Stimulated activated naive B cell treated with anti-CD40 and anti-IgM and Interleukin-4, amounts not matched to agents 10 μg/mL and 1 μg/mL and 100 μg/mL, for 72 hours (primary cell): ENCODE data around the gene CDC42SE1.

Experiments used
- ATAC-seq, 2 donors: fragments of 150-1000 bp; cut with Tn5 transposase; replicated peaks; 2 replicates each; pipeline ENCODE4 v1.10.0; 2021; ENCODE audit warnings: moderate library complexity in 1 of 2
- DNase-seq: peaks from one replicate; pipeline ENCODE4 v3.0.0; 2021
- H3K27ac Mint-ChIP-seq: one replicate; pipeline ENCODE4 v1.8.0; 2022; ENCODE audit warnings: mild to moderate bottlenecking, mixed read lengths
- H3K27me3 Mint-ChIP-seq, 2 donors: one replicate each; pipeline ENCODE4 v1.8.0; 2022; ENCODE audit warnings: mixed read lengths in 2 of 2
- H3K36me3 Mint-ChIP-seq, 2 donors: one replicate each; pipeline ENCODE4 v1.8.0; 2022; ENCODE audit warnings: mixed read lengths in 2 of 2, mild to moderate bottlenecking in 1 of 2
- H3K4me1 Mint-ChIP-seq, 2 donors: one replicate each; pipeline ENCODE4 v1.8.0; 2022; ENCODE audit warnings: mixed read lengths in 2 of 2, mild to moderate bottlenecking in 1 of 2
- H3K4me3 Mint-ChIP-seq, 2 donors: one replicate each; pipeline ENCODE4 v1.8.0; 2022; ENCODE audit warnings: mild to moderate bottlenecking in 2 of 2, mixed read lengths in 2 of 2, moderate library complexity in 1 of 2
- H3K9me3 Mint-ChIP-seq, 2 donors: one replicate each; pipeline ENCODE4 v1.8.0; 2022; ENCODE audit warnings: mixed read lengths in 2 of 2, mild to moderate bottlenecking in 1 of 2

The CDC42SE1 gene

GRCh38 chr1:151043163-151043562 is 16.3 kb downstream of the CDC42SE1 start:
- H3K27ac Mint-ChIP-seq = no peak overlapping the region
- ATAC-seq = no peak
- H3K4me1 Mint-ChIP-seq = peaks cover 9 to 16% of the 10 kb centered on the region in 2 donors
- H3K4me3 Mint-ChIP-seq = no peak overlapping the region
- no peaks in the 10 kb centered on the region for H3K9me3 Mint-ChIP-seq
- no peak for DNase-seq
- peaks cover 7 to 17% of the 10 kb centered on the region in 2 donors for H3K36me3 Mint-ChIP-seq
- H3K27me3 Mint-ChIP-seq = no peaks in the 10 kb centered on the region

GRCh38 chr1:151039521-151039920 is 19.9 kb downstream of the CDC42SE1 start:
- Mint-ChIP-seq H3K4me3 (no peak overlapping the region), H3K4me1 (no peaks in the 10 kb centered on the region)
- no peak for DNase-seq

DNA sequence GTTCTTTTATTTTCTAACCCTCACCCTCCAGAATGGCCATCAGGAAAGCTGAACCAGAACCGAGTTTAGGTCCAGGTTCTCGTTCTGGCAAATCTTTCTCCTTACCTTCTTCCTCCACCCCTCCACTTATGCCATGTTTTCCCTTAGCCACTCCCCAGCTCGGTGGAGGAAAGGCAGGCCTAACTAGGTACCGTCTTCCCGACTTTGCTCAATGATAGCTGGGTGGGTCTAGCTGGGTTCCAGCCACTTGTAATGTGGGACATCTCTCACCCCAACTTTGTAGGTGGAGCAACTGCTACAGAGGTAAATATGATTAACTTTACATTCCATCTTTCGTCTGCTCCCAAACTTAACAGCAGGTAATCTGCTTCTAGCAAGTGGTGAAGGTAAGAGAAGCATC is 22.4 kb downstream of the CDC42SE1 start:
- Mint-ChIP-seq H3K9me3 (no peaks in the 10 kb centered on the region), H3K4me1 (no peaks in the 10 kb centered on the region), H3K4me3 (no peak overlapping the region), H3K27ac (no peak overlapping the region), H3K36me3 (peaks cover 15 to 31% of the 10 kb centered on the region in 2 donors), H3K27me3 (no peaks in the 10 kb centered on the region)
- ATAC-seq = no peak
- DNase-seq = no peak

More at GRCh38 chr1:151039521-151039920, 19.9 kb downstream of the CDC42SE1 start:
- ATAC-seq = no peak
- H3K27ac Mint-ChIP-seq = no peak overlapping the region
- no peaks in the 10 kb centered on the region for H3K27me3 Mint-ChIP-seq
- H3K36me3 Mint-ChIP-seq = peaks cover 16 to 31% of the 10 kb centered on the region in 2 donors
- H3K9me3 Mint-ChIP-seq = no peaks in the 10 kb centered on the region

DNA sequence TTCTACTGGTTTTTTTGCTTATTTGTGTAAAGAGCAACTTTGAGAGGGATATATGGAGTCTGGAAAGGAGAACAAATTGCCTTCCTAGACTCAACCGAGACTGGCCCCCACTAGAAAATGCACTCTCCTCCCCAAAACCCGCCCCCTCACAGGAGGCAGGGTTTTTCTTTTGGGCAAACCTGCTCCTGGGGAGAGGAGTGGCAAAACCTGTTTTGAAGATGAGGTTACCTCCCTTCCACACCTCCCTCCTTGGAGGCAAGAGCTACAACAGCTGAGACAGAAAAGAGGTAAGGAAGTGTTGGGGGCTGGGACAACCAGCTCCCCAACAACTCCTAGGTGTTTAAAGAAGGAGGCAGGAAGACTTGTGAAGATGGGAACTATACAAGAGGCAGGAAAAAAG is 23.1 kb downstream of the CDC42SE1 start, which contains the start of gene BNIPL:
BNIPL (plus strand) TSS at position 231 of the 400 bp plus-strand sequence; CDS start at position 371, 140 bp downstream.
- DNase-seq = no peak
- peaks cover 15 to 33% of the 10 kb centered on the region in 2 donors for H3K36me3 Mint-ChIP-seq
- H3K4me1 Mint-ChIP-seq = no peaks in the 10 kb centered on the region
- H3K9me3 Mint-ChIP-seq = no peaks in the 10 kb centered on the region
- peak within 1 kb of the TSS; percentile 4 for H3K27ac Mint-ChIP-seq
- ATAC-seq = no peak
- no peaks in the 10 kb centered on the region for H3K27me3 Mint-ChIP-seq
- no peak within 1 kb of the TSS for H3K4me3 Mint-ChIP-seq

- no peak overlapping the region for H3K4me3 Mint-ChIP-seq
- peaks cover 0 to 1% of the 10 kb centered on the region in 2 donors for H3K4me1 Mint-ChIP-seq
- ATAC-seq = no peak
- H3K9me3 Mint-ChIP-seq = no peaks in the 10 kb centered on the region
- no peaks in the 10 kb centered on the region for H3K27me3 Mint-ChIP-seq
- H3K36me3 Mint-ChIP-seq = peaks cover 19 to 40% of the 10 kb centered on the region in 2 donors
- H3K27ac Mint-ChIP-seq = no peak overlapping the region
- no peak for DNase-seq
Observed at GRCh38 chr1:151035167-151035566, 24.3 kb downstream of the CDC42SE1 start.

GRCh38 chr1:151032164-151032563 is 27.3 kb downstream of the CDC42SE1 start:
- no peaks in the 10 kb centered on the region for H3K27me3 Mint-ChIP-seq
- no peak for ATAC-seq
- H3K4me1 Mint-ChIP-seq = peaks cover 0 to 1% of the 10 kb centered on the region in 2 donors
- H3K9me3 Mint-ChIP-seq = no peaks in the 10 kb centered on the region
- DNase-seq = no peak
- H3K4me3 Mint-ChIP-seq = no peak overlapping the region
- no peak overlapping the region for H3K27ac Mint-ChIP-seq
- peaks cover 27 to 35% of the 10 kb centered on the region in 2 donors for H3K36me3 Mint-ChIP-seq

DNA sequence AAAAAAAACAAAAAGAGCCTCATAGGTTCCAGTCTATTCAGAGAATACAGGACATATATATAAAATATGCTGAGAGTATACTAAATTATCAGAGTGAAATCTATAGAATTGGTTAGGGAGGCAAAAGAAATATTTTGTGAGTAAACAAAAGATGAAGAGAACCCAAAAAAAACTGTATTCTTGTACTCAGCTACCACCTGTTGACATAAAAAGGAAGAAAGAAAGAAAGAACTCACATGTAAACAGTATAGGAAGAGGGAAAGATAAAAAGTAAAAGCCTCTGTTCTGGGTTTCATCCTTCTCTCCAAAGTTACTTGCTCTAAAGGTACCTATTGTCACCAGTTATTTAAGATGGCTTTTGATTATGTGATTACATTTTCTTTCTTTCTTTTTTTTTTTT is 33.0 kb downstream of the CDC42SE1 start:
- Mint-ChIP-seq H3K4me1 (peaks cover 6 to 8% of the 10 kb centered on the region in 2 donors), H3K9me3 (no peaks in the 10 kb centered on the region), H3K4me3 (no peak overlapping the region), H3K36me3 (peaks cover 27 to 38% of the 10 kb centered on the region in 2 donors), H3K27ac (no peak overlapping the region), H3K27me3 (no peaks in the 10 kb centered on the region)
- DNase-seq = no peak
- no peak for ATAC-seq

DNA sequence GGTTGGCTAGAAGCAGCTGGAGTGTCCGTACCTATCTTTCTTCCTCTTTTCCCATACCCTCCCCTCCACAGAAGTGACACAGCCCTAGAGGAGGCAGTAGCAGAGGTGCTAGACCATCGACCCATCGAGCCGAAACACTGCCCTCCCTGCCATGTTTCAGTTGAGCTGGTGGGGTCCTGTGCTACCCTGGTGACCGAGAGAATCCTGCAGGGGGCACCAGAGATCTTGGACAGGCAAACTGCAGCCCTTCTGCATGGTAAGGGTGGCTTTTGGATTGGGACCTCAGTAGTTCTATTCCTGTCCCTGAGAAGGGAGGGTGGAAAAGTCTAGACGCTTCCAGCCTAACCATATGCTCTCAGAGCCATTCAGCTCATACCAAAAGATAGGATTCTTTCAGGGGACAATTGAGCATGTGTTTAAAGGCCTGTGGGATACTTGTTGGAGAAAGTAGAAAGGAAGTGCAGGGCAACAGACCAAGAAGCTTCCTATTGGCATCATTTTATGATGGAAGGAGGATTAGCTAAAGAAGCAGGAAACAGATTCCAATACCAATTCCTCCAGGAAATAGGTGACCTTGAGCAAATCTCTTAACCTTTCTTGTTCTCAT is 34.8 kb downstream of the CDC42SE1 start:
- ATAC-seq (peak; percentile 96 to 99), DNase-seq (peak; percentile 54)
- Mint-ChIP-seq H3K9me3 (no peaks in the 10 kb centered on the region), H3K27ac (no peak overlapping the region), H3K4me1 (peaks cover 4 to 8% of the 10 kb centered on the region in 2 donors), H3K27me3 (no peaks in the 10 kb centered on the region), H3K36me3 (peaks cover 23 to 30% of the 10 kb centered on the region in 2 donors), H3K4me3 (no peak overlapping the region)

DNA sequence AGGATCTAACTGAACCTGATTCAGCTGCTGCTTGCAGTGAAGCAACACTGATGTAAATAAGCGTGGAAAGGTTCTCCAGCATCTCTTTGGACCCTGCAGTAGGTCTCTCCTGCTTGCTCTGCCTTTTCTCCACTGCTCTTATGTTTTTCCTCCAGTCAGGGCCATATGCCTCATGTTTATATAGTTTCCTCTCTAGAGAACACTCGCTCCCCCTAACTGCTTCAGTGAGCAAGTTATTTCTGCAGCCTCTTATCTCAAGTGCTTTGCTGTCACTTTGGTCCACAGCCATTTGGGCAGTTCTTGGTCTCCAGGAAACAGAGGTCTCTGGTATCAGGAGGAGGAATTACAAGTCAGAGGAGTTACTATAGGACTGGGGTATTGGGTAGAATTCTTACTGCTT is 45.9 kb downstream of the CDC42SE1 start:
- DNase-seq (no peak), ATAC-seq (no peak)
- H3K27me3 Mint-ChIP-seq = no peaks in the 10 kb centered on the region
- no peak overlapping the region for H3K27ac Mint-ChIP-seq
- no peak overlapping the region for H3K4me3 Mint-ChIP-seq
- H3K4me1 Mint-ChIP-seq = peaks cover 9 to 29% of the 10 kb centered on the region in 2 donors
- no peaks in the 10 kb centered on the region for H3K9me3 Mint-ChIP-seq
- H3K36me3 Mint-ChIP-seq = peaks cover 4 to 7% of the 10 kb centered on the region in 2 donors

GRCh38 chr1:151012684-151013471 is 46.5 kb downstream of the CDC42SE1 start:
- peaks cover 3 to 6% of the 10 kb centered on the region in 2 donors for H3K36me3 Mint-ChIP-seq
- H3K9me3 Mint-ChIP-seq = no peaks in the 10 kb centered on the region
- H3K4me3 Mint-ChIP-seq = no peak overlapping the region
- H3K27me3 Mint-ChIP-seq = no peaks in the 10 kb centered on the region
- ATAC-seq (no peak), DNase-seq (no peak)
- H3K4me1 Mint-ChIP-seq = peaks cover 13 to 36% of the 10 kb centered on the region in 2 donors
- H3K27ac Mint-ChIP-seq = no peak overlapping the region

GRCh38 chr1:151011154-151011850 is 48.1 kb downstream of the CDC42SE1 start:
- Mint-ChIP-seq H3K36me3 (peaks cover 3 to 6% of the 10 kb centered on the region in 2 donors), H3K27ac (no peak overlapping the region), H3K9me3 (no peaks in the 10 kb centered on the region), H3K4me1 (peaks cover 25 to 51% of the 10 kb centered on the region in 2 donors), H3K4me3 (no peak overlapping the region), H3K27me3 (no peaks in the 10 kb centered on the region)
- no peak for DNase-seq
- ATAC-seq = no peak

DNA sequence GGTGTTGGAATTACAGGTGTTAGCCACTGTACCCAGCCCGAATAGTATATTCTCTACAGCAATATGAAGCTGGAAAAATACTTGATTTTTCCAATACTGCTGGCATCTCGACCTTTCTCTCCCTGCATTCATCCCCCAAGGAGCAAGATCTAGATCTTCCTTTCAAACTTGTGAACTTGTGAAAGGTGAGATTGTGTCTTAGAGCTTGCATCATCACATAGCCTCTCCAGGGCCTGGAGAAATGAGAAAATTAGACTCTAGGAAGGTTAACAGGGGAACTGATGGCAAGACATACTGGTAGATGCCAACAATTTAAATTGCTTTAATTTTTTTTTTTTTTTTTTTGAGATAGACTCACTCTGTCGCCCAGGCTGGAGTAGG is 49.1 kb downstream of the CDC42SE1 start:
- DNase-seq = no peak
- H3K27me3 Mint-ChIP-seq = no peaks in the 10 kb centered on the region
- no peak for ATAC-seq
- H3K36me3 Mint-ChIP-seq = peaks cover 3 to 6% of the 10 kb centered on the region in 2 donors
- H3K27ac Mint-ChIP-seq = no peak overlapping the region
- peaks cover 35 to 61% of the 10 kb centered on the region in 2 donors for H3K4me1 Mint-ChIP-seq
- H3K9me3 Mint-ChIP-seq = no peaks in the 10 kb centered on the region
- H3K4me3 Mint-ChIP-seq = no peak overlapping the region

DNA sequence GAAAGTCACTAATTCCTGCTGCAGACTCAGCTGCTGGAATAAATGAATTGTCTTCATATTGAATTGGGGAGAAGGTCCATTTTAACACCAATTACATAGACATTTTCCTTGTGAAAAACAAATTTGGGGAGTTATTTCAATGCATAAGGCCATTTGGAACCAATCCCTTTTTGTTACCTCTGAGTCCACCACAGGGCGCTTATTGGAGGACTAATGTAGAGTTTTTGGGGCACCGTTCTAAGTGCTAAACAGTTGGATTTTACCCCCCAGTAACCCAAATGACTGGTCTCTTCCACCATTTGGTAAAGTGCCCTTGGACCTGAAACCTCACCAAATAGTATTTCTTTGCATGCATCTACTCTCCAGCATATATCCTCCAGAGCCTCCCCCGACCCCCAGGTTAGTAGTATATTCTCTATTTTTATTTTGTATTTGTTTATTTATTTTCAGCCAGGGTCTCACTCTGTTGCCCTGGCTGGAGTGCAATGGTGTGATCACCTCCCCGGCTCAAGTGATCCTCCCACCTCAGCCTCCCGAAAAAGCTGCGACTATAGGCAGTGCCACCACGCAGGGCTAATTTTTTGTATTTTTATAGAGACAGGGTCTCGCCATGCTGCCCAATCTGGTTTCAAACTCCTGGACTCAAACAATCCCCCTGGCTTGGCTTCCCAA is 49.6 kb downstream of the CDC42SE1 start:
- ATAC-seq (no peak), DNase-seq (no peak)
- Mint-ChIP-seq H3K9me3 (no peaks in the 10 kb centered on the region), H3K27ac (no peak overlapping the region), H3K27me3 (no peaks in the 10 kb centered on the region), H3K4me3 (peak overlapping the region; percentile 97), H3K4me1 (peaks cover 35 to 66% of the 10 kb centered on the region in 2 donors), H3K36me3 (peaks cover 3 to 6% of the 10 kb centered on the region in 2 donors)

DNA sequence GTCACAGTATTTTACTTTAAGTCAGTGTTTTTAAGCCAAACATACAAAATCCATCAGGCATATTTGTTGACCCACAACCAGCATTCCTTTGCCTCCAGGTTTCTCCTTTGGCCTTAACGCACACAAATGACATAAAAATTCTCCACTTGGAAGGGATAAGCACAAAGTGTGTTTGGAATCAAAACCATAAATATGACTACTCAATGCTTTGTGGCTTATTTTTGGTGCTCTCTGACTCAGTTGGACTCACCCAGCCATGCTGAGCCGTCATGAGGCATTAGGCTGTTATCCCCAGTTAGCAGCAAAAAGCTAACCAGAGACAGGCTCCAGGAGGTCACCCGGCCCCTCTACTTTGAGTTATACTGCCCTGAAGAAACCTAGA is 50.2 kb downstream of the CDC42SE1 start:
- H3K4me3 Mint-ChIP-seq = peak overlapping the region; percentile 97
- peak overlapping the region; percentile 98 for H3K27ac Mint-ChIP-seq
- DNase-seq (no peak), ATAC-seq (no peak)
- no peaks in the 10 kb centered on the region for H3K27me3 Mint-ChIP-seq
- no peaks in the 10 kb centered on the region for H3K9me3 Mint-ChIP-seq
- peaks cover 3 to 6% of the 10 kb centered on the region in 2 donors for H3K36me3 Mint-ChIP-seq
- H3K4me1 Mint-ChIP-seq = peaks cover 35 to 67% of the 10 kb centered on the region in 2 donors
